Glomerular visceral epithelial cell (primary cell): ENCODE results near the gene BCL7B.
"Not testable (repeated sequence)": the region's sequence is repeated elsewhere in the genome, so short reads cannot be mapped to it uniquely, and the experiment has no call there.

Experiments
- DNase-seq: peaks from one replicate; pipeline ENCODE4 v3.0.0-alpha.2; 2016; ENCODE audit errors: extremely low spot score

Gene BCL7B

GRCh38 chr7:73496626-73497025 is 60.9 kb downstream of the BCL7B start:
- DNase-seq = no peak

- DNase-seq = not testable (repeated sequence)
Observed at GRCh38 chr7:73495507-73495906, 62.0 kb downstream of the BCL7B start.

DNA sequence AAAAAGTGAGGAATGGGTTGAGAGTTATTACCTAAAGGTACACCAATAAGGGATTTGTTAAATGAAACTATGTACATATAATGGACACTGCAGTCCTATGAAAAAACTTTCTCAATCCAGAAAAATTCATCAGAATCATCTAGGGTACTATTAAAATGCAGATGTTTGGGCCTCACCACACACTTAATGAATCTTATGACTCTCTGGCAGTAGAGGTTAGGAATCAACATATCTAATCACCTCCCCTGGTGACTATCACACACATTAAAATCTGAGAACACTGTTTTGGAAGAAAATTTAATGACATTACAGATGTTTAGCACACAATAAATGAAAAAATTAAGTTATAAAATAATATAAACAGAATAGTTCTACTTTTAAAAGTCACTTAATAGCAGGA is 67.5 kb downstream of the BCL7B start:
- DNase-seq = no peak

DNA sequence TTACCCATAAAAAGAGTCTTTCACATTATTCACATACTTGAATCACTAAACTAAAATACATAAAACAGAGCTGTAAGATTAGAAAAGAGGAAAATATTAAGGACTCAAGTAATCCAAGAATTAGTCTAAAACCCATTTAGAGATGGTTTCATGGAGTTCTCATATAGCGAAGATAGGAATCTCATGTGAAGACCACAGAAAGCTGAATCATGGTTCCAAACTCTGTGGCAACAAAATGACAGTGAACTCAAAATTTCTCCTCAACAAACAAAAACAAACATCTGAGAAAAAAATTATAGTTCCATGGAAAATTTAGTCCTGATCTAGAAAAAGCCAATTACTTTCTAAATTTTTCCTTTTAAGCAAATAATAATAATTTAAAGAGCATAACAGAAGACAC is 70.0 kb downstream of the BCL7B start:
- no peak for DNase-seq
